ENCODE results near the gene FIGNL1. TPM values are rescaled to one million over a fixed set of nuclear protein-coding genes. Genes with fewer than 3 reads are reported as not detected.

The FIGNL1 gene
- total RNA-seq, 1 experiment from 2014 or later, result 13.8 TPM

GRCh38 chr7:50480797-50481196 is 30.6 kb upstream of the FIGNL1 start:
- no peaks in the 10 kb centered on the region for H3K79me1 ChIP-seq (ENCODE audit: insufficient read depth, low read depth, low read length, poor library complexity, severe bottlenecking)
- no CpG with 5 or more reads among the region's 4 CpGs for WGBS (ENCODE audit: extremely low coverage, insufficient read length, low lambda C conversion rate)
- H3K56ac ChIP-seq (ENCODE audit: insufficient read length, low read depth, low read length), result no peak overlapping the region
- H3K9ac ChIP-seq (ENCODE audit: extremely low read depth, insufficient read length, low read length), result no peak overlapping the region
- H3K4me1 Mint-ChIP-seq, result peaks cover 4% of the 10 kb centered on the region in 2 experiments; a peak in 3 of 4 replicates
- no peak overlapping the region for H3K4ac ChIP-seq (ENCODE audit: low read depth, low read length)
- no peak overlapping the region for H3K4me3 Mint-ChIP-seq
- no peak overlapping the region for H2BK120ac ChIP-seq (ENCODE audit: low read depth, low read length, poor library complexity, severe bottlenecking)
- peaks cover 0 to 2% of the 10 kb centered on the region in 2 experiments; a peak in 1 of 5 replicates for H3K9me3 Mint-ChIP-seq
- no peak overlapping the region for H2BK15ac ChIP-seq (ENCODE audit: low read depth, low read length)
- no peaks in the 10 kb centered on the region for H3K9me3 ChIP-seq (ENCODE audit: control insufficient read depth, low read depth, low read length)
- H3K79me2 ChIP-seq (ENCODE audit: insufficient read depth, low read length), result no peaks in the 10 kb centered on the region
- H3K4me1 ChIP-seq (ENCODE audit: insufficient read depth, low read length), result no peaks in the 10 kb centered on the region
- no peak overlapping the region for H3K14ac ChIP-seq (ENCODE audit: insufficient read depth, low read length)
- no peak overlapping the region for H2BK12ac ChIP-seq (ENCODE audit: insufficient read length, low read depth, low read length)
- no peaks in the 10 kb centered on the region for H3K23me2 ChIP-seq (ENCODE audit: insufficient read length, low read depth, low read length, poor library complexity, severe bottlenecking)
- H3K36me3 Mint-ChIP-seq (ENCODE audit: insufficient read depth in 1 of 3, low read depth in 3 of 3), result no peaks in the 10 kb centered on the region
- no peaks in the 10 kb centered on the region for H3K27me3 Mint-ChIP-seq (ENCODE audit: low read depth)
- no peak for DNase-seq
- no peak overlapping the region for H4K8ac ChIP-seq (replicated peaks; ENCODE audit: insufficient read length, low read depth, low read length)
- TF ChIP-seq CTCF (conservative IDR thresholded peaks at IDR 0.05), result no peak
- H3K4me2 ChIP-seq (ENCODE audit: insufficient read depth, insufficient read length, low read length), result no peak overlapping the region
- H3K23ac ChIP-seq (ENCODE audit: insufficient read length, low read depth, low read length), result no peak overlapping the region
- no peaks in the 10 kb centered on the region for H3K27me3 ChIP-seq (ENCODE audit: insufficient read depth, low read length)
- H4K91ac ChIP-seq (ENCODE audit: insufficient read length, low read depth, low read length), result no peak overlapping the region
- H3K18ac ChIP-seq (ENCODE audit: insufficient read length, low read depth, low read length), result no peak overlapping the region
- H2BK5ac ChIP-seq (ENCODE audit: insufficient read length, low read length), result no peak overlapping the region
- H3T11ph ChIP-seq (ENCODE audit: low read length), result no peak overlapping the region
- no peak overlapping the region for H2AFZ ChIP-seq (ENCODE audit: low read length)
- no peaks in the 10 kb centered on the region for H4K20me1 ChIP-seq (ENCODE audit: control insufficient read depth, insufficient read depth, insufficient read length)
- no peak overlapping the region for H2BK20ac ChIP-seq (ENCODE audit: low read depth, low read length, poor library complexity, severe bottlenecking)
- H3K27ac Mint-ChIP-seq, result no peak overlapping the region
- no peak overlapping the region for H2AK5ac ChIP-seq (ENCODE audit: insufficient read length, low read length)
- no peak overlapping the region for H4K5ac ChIP-seq (ENCODE audit: insufficient read length, low read depth, low read length)
- no peak overlapping the region for H3K27ac ChIP-seq (ENCODE audit: insufficient read length, low read depth, low read length)
